Right atrium auricular region (tissue), 2 donors: ENCODE measurements around the gene ST6GALNAC4. TPM values are rescaled to one million over a fixed set of nuclear protein-coding genes. Genes with fewer than 3 reads are reported as not detected.

Source experiments
- DNase-seq: peaks from one replicate; pipeline ENCODE4 v3.0.0-alpha.2; 2019; ENCODE audit warnings: low spot score
- H3K27ac ChIP-seq, 2 donors: fragments of 200-600 bp; sonication (generic); 1 replicate in 1 of 2; 2 replicates in 1 of 2; pipeline ENCODE4 v1.5.1; 2016 to 2019
- H3K27me3 ChIP-seq, 2 donors: fragments of 200-600 bp; sonication (generic); one replicate each; pipeline versions ENCODE4 v1.5.1 to v1.6.0; 2017 to 2019
- H3K36me3 ChIP-seq: fragments of 200-600 bp; sonication (generic); one replicate; pipeline ENCODE4 v1.5.1; 2016
- H3K4me1 ChIP-seq, 2 donors: fragments of 200-600 bp; sonication (generic); one replicate each; pipeline versions ENCODE4 v1.5.1 to v1.6.0; 2017 to 2019
- H3K4me3 ChIP-seq, 2 donors: fragments of 200-600 bp; sonication (generic); 1 replicate in 1 of 2; 2 replicates in 1 of 2; pipeline ENCODE4 v1.5.1; 2017 to 2019; ENCODE audit warnings: mild to moderate bottlenecking in 1 of 2, moderate library complexity in 1 of 2
- H3K9me3 ChIP-seq, 2 donors: fragments of 200-600 bp; sonication (generic); one replicate each; pipeline ENCODE4 v1.5.1; 2019
- total RNA-seq, 2 donors: library from RNA; depleted of rRNA; stranded (reverse); fragments of >200 nt; gene quantifications; one replicate each; pipeline ENCODE4 v1.1.0, GENCODE V29; 2016
- TF ChIP-seq, protein P1 (sequence below), 2 donors: fragments of 200-600 bp; sonication (generic); IDR thresholded peaks; one replicate each; pipeline ENCODE4 v1.5.1; 2019; ENCODE audit warnings: antibody characterized with exemption in 2 of 2

ST6GALNAC4 gene
- total RNA-seq, 2 donors from 2014 or later = 31.7 to 59.0 TPM

DNA sequence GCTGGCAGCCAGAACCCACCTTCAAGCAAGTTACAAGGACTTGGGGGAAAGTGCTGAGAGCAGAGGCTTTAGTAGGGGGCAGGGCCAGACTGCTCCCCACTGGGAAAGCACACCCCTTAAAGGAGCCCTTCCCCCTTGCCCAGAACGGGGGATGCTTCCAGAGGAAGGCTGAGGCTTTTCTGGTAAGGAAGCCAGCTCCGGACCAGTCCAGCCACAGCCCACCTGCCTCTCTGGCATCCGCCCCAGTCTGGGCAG lies 25.0 kb upstream of the ST6GALNAC4 start:
- Histone ChIP-seq H3K27me3 (no peaks in the 10 kb centered on the region), H3K36me3 (peaks cover 20% of the 10 kb centered on the region), H3K4me1 (peaks cover 0 to 40% of the 10 kb centered on the region in 2 donors), H3K4me3 (no peak overlapping the region), H3K9me3 (no peaks in the 10 kb centered on the region), H3K27ac (no peak overlapping the region)
- DNase-seq = no peak
- TF ChIP-seq, protein P1, sequence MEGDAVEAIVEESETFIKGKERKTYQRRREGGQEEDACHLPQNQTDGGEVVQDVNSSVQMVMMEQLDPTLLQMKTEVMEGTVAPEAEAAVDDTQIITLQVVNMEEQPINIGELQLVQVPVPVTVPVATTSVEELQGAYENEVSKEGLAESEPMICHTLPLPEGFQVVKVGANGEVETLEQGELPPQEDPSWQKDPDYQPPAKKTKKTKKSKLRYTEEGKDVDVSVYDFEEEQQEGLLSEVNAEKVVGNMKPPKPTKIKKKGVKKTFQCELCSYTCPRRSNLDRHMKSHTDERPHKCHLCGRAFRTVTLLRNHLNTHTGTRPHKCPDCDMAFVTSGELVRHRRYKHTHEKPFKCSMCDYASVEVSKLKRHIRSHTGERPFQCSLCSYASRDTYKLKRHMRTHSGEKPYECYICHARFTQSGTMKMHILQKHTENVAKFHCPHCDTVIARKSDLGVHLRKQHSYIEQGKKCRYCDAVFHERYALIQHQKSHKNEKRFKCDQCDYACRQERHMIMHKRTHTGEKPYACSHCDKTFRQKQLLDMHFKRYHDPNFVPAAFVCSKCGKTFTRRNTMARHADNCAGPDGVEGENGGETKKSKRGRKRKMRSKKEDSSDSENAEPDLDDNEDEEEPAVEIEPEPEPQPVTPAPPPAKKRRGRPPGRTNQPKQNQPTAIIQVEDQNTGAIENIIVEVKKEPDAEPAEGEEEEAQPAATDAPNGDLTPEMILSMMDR (IDR thresholded peaks at IDR 0.05) = no peak

DNA sequence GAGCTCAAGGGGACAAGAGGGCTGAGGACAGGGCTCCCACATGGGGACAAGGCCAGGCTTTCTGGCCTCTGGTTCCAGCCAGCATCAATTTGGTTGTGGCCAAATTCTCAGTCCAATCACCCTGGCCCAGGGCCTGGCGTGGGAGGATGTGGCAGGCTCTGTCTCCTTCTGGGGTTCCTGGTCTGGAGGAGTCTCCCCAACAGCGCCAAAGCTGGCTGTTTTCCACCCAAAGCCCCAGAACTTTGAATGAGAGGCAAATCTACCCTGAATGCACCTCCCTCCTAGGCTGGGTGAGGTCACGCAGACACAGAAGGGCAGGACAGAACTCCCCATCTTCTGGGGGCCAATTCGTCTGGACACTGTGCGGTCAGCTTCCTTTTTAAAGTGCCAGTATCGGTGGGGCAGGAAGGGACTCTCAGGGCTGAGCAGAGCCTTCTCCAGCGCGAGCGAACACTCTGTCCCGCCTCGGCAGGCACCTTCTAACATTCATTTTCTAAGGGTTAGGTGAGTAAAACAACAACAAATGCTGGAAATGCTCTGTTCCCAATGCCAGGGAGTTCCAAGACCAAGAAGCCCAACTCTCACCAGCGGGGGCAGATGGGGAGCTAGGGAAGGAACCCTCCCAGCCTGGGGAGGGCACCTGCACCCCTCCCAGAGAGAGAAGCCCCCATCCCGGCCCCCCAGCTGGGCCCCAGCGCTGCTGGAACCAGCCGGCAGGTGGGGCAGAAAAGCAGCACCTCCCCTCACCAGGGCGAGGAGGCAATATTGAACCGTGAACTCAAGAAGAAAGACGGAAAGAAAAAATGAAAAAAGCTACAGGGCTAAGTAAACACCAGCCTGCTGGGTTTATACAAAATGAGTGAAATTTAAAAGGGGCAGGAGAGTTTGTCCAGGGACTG lies 24.5 kb upstream of the ST6GALNAC4 start:
- Histone ChIP-seq H3K4me3 (no peak overlapping the region), H3K27me3 (no peaks in the 10 kb centered on the region), H3K4me1 (peaks cover 0 to 40% of the 10 kb centered on the region in 2 donors), H3K9me3 (no peaks in the 10 kb centered on the region), H3K27ac (no peak overlapping the region), H3K36me3 (peaks cover 20% of the 10 kb centered on the region)
- TF ChIP-seq, protein P1 (IDR thresholded peaks at IDR 0.05) = no peak
- DNase-seq = no peak

DNA sequence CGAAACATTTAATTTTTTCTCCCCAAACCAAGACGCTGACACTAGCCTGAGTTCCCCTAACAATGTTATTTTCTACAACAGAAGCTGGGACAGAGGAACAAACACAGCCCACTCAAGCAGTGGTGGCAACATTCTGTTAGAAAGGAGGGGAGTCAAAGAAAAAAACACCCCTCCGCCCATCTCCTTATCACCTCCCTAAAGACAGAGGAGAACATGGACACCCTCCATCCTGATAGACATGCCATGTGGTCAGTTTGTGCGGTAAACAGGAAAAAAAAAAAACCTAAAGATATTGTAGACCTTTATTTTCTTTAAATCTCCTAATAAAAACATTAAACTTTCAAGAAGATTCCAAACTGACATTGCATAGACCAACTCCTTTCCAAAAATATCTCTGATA lies 23.8 kb upstream of the ST6GALNAC4 start:
- Histone ChIP-seq H3K27me3 (no peaks in the 10 kb centered on the region), H3K4me1 (peaks cover 0 to 40% of the 10 kb centered on the region in 2 donors), H3K4me3 (no peak overlapping the region), H3K27ac (no peak overlapping the region), H3K9me3 (no peaks in the 10 kb centered on the region), H3K36me3 (peaks cover 20% of the 10 kb centered on the region)
- TF ChIP-seq, protein P1 (IDR thresholded peaks at IDR 0.05) = no peak
- no peak for DNase-seq

DNA sequence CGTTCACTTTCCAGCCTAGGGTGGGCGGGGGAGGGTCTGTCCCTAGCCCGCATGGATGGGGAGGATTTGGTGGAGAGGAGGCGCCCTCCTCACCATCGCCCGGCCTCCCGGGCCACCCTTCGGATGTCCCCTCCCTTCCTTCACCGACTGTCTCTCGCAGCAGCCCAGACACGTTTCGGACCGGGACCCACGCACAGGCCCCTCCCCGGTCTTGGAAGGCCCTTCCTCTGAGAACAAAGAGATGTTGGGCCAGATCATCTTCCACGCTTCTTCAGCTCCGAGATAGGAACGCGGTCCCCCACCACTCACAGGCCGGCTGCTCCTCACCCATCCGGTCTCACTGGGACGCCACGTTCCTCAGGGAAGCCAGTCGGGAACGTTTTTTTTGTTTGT lies 21.5 kb upstream of the ST6GALNAC4 start:
- no peaks in the 10 kb centered on the region for H3K9me3 ChIP-seq
- peak overlapping the region; percentile 63 to 83 for H3K4me3 ChIP-seq
- TF ChIP-seq, protein P1 (IDR thresholded peaks at IDR 0.05) = no peak
- DNase-seq = no peak
- H3K27ac ChIP-seq = peak overlapping the region; percentile 67 to 75
- H3K36me3 ChIP-seq = peaks cover 4% of the 10 kb centered on the region
- peaks cover 0 to 45% of the 10 kb centered on the region in 2 donors for H3K4me1 ChIP-seq
- H3K27me3 ChIP-seq = no peaks in the 10 kb centered on the region

DNA sequence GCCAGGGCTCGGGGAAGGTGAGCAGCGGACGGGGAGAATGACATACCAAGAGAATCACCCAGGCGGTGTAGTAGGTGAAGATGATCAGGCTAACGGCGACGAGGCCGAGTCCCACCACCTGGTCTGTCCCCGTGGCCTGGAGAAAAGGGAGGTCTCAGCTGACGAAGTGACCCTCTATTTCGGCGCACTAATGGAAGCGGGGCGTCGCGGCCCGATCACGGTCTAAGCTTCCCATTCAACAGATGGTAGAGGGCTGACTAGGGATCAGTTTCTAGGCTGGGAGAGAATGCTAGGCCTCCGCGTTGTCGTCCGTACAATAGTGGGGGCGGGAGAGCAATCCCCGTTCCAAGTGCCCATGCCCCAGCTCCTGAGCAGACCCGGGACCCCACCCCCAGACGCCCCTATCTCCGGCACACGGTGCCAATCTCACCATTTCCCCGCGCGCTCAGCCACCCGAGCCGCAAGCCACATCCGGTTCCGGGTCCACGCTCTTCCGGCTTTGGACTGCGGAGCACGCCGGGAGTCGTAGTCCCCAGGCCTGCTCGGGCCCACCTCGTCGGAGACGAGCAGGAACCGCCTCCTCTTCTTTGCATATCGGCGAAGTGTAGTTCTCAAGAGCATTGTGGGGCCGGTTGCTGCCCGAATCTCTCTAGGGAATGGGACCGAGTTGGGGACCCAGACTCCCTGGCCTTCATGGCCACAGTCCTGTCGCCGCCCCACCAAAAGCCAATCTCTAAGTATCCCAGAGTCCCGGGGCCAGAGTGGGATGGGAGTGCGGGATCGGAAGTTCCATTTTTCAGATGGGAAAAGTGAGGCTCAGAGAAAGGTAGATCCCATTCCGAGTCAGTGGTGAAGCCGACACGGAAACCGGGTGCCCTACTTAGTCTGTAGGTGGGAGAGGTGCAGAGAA lies 20.8 kb upstream of the ST6GALNAC4 start, which contains the start of gene DPM2:
TSS of gene DPM2 (minus strand) at position 467 of the 910 bp plus-strand sequence. CDS start at position 433, 34 bp downstream.
- TF ChIP-seq, protein P1 (IDR thresholded peaks at IDR 0.05) = no peak
- H3K27me3 ChIP-seq = no peaks in the 10 kb centered on the region
- peaks cover 4% of the 10 kb centered on the region for H3K36me3 ChIP-seq
- H3K9me3 ChIP-seq = no peaks in the 10 kb centered on the region
- H3K27ac ChIP-seq = peak within 1 kb of the TSS; percentile 67 to 75
- DNase-seq = peak; percentile 78
- peaks cover 0 to 40% of the 10 kb centered on the region in 2 donors for H3K4me1 ChIP-seq
- H3K4me3 ChIP-seq = peak within 1 kb of the TSS; percentile 63 to 83
